ENCODE results near the gene CD63.
A peak's percentile ranks its signal among the peaks of the same experiment; 100 is the strongest.

Gene CD63

DNA sequence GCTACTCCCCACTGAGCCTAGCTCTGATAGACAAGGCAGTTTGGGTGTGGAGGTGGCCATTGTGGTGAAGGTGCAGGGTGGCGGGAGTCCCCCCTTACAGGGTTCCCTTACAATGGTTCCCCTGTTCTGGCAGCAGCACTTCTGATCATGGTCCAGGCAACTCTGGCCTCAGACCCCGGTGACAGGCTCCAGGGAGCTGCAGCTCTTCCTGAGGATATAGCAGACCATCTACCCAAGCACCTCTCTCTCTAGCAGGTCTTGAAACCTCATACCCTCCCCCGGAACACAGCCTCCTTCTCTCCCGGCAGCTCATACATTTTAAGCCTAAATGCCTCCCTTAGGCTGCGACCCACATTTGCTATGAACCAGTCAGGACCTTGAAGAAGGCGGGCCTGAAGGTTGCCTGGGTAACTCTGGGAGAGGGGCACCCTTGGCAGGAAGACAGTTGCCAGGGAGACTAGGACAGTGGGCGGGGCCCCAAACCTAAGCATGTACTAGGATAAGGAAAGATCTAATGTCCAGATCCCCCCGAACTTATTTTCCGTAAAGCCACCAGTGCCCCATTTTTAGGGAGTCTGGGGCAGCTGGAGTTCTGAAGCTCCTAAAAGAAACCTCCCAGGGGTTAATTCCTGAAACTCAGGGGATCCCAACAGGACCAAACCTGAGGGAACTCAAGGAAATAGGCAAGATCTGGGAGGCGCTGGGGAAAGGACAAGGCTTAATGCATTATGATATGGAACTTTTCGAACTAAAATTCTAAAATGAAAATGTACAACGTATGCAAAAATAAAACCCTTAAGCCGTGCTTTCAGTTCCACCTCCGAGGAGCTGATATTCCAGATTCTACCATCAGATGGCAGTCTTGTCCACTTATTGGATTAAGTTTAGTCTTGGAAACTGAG, 9.6 kb upstream of the CD63 start:
- DNase-seq, result peak; percentile 87 to 90

- no peak for DNase-seq
Measured at GRCh38 chr12:55737581-55738122, 8.8 kb upstream of the CD63 start.

GRCh38 chr12:55736780-55737580, 8.2 kb upstream of the CD63 start:
- DNase-seq, result peak; percentile 82 to 92

GRCh38 chr12:55736076-55736475, 7.3 kb upstream of the CD63 start:
- DNase-seq, result no peak

DNA sequence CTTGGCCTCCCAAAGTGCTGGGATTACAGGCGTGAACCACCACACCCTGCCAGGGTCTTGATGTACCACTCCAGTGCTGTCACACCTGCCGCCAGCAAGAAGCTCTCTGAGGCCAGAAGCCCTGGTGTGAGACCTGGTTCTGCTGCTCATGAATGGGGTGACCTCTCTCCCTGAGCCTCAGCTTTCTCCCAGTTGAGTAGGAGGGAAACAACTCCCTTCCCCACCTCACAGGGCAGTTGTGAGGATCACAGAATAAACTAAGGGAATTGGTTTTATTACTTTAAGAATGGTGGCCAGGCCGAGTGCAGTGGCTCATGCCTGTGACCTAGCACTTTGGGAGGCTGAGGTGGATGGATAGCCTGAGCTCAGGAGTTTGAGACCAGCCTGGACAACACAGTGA, 5.8 kb upstream of the CD63 start:
- DNase-seq, result no peak

GRCh38 chr12:55733858-55734257, 5.0 kb upstream of the CD63 start:
- no peak for DNase-seq

GRCh38 chr12:55733021-55733555, 4.3 kb upstream of the CD63 start:
- no peak for DNase-seq

DNA sequence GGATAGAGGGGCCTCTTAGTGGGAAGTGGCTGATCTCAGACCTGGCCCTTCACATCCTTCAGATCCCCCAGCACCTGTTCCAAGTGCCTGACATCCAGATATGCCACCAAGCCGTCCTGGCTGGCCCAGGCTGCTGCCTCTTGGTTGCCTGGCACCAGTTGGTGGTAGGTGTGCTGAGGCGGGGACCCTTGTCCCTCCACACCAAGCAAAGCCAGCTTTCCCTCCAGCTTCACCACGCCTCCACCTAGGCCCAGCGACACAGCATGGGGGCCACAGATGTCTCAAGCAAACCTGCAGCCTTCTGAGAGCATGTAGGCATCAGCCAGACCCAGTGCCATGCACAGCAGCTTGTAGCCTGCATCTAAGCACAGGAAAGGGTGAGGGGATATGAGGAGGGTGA, 3.5 kb upstream of the CD63 start:
- no peak for DNase-seq

GRCh38 chr12:55729819-55730818, 1.3 kb upstream of the CD63 start:
- DNase-seq, result peak in 1 of 2 experiments; percentile 20

DNA sequence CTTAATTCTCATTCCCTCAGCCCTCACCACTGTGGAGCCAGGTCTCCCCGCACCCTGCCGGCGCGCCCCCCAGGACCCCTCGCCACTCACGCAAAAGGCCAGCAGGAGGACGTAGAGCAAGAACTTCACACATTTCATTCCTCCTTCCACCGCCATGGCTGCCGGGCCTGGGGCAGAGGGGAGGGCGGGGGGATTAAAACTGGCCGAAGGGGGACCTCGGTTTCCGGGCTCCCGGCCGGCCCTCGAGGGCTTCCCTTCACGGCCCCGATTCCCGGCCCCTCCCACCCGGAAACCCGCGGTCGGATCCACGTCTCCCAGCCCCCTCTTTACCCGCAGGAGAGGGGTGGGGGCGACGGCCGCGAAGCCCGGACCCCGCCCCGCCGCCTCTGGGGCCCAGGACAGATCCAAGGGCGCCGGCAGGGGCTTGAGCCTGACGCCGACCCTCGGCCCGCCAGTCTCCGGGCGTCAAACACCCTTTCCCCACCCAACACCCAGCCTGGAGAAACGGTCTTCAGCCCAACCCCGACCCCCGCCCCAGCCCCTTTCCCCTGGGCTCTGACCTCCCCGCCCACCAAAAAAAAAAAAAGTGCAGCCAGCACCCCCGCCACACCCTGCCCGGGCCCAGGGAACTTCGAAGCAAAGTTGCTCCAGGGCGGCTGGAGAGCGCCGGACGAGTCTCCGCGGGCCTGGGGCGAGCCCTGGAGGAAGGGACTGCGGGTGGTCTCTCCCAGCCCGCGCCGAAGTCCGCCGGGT, 447 bp downstream of the CD63 start:
- peak in 1 of 2 experiments; percentile 56 for DNase-seq

- peak in 1 of 2 experiments; percentile 27 for DNase-seq
Measured at GRCh38 chr12:55727643-55728185, 1.1 kb downstream of the CD63 start.

GRCh38 chr12:55726971-55727370, 1.8 kb downstream of the CD63 start:
- no peak for DNase-seq

GRCh38 chr12:55725556-55725955, 3.3 kb downstream of the CD63 start:
- no peak for DNase-seq

DNA sequence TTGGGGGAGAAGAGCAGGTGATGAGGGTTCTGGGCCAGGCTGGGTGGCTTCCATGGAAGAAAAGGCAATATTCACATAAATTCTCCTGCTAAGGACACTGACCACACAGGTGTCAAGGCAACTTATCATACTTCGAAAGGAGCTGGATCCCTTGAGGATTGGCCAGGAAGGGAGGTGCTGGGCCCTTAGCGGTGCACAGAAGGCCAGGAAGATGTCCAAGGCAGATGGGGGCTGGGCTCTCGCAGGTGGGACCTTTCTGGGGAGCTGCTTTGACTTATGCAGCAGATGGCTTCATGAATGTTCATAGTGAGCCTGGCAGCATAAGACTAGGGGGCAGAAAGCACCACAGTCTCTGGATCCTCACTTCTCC, 3.9 kb downstream of the CD63 start:
- no peak for DNase-seq

DNA sequence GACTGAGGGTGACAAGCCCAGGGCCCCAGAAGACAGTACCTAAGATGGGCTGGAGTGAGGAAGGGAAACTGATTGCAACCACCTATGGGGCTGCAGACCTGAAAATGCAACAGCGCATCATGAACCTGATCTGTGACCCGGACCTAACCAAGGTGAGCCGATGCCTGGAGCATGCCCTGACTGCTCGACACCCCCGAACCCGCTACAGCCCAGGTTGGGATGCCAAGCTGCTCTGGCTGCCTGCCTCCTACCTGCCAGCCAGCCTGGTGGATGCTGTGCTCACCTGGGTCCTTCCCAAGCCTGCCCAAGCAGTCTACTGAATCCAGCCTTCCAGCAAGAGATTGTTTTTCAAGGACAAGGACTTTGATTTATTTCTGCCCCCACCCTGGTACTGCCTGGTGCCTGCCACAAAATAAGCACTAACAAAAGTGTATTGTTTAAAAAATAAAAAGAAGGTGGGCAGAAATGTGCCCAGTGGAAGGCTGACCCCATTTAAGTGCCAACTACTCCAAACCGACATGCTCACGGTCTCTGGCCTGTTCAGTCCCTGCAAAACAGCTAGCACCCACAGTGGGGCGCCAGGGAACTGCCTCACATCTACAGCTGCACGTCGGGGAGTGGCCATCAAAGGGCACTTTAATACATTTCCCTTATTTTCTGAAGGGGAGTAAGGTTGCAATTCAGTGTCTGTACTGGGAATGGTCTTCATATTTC, 4.4 kb downstream of the CD63 start:
- DNase-seq, result peak in 1 of 2 experiments; percentile 74

- DNase-seq, result no peak
Measured at GRCh38 chr12:55723516-55724225, 5.1 kb downstream of the CD63 start.

- DNase-seq, result no peak
Measured at GRCh38 chr12:55722948-55723347, 5.9 kb downstream of the CD63 start.

GRCh38 chr12:55721601-55722213, 7.1 kb downstream of the CD63 start:
- no peak for DNase-seq

DNA sequence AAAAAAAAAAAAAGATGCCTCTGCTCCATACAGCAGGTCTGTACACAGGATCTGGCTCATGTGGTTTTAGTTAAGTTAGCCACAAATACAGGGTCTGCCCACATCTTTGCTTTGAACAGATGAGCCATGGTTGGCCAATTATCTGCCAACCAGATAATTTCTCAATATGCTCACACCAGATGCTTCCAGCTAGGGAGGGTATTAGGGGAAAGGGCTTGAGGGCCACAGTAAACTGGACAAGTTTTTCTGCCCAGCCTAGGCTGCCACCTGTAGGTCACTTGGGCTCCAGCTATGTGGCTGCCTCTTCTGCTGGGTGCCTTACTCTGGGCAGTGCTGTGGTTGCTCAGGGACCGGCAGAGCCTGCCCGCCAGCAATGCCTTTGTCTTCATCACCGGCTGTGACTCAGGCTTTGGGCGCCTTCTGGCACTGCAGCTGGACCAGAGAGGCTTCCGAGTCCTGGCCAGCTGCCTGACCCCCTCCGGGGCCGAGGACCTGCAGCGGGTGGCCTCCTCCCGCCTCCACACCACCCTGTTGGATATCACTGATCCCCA, 7.8 kb downstream of the CD63 start:
- peak; percentile 20 to 56 for DNase-seq

All from NCI-H526 (cell line).